22Rv1 (cell line): Measurements from ENCODE around the gene RAP1GAP2.

Experiments
- CTCF ChIP-seq: fragments of 450-650 bp; IDR thresholded peaks from 2 replicates; pipeline ENCODE4 v1.5.1; 2017; ENCODE audit warnings: mild to moderate bottlenecking
- ZFX ChIP-seq: fragments of 450-650 bp; IDR thresholded peaks from 2 replicates; pipeline ENCODE4 v1.6.1; 2017; ENCODE audit warnings: antibody characterized with exemption, borderline replicate concordance

- TF ChIP-seq CTCF (no peak), ZFX (no peak)
These were observed 16.0 kb upstream of the RAP1GAP2 start for GRCh38 chr17:2780256-2780655.
